Measurements from ENCODE around the gene BTBD10. TPM values are rescaled to one million over a fixed set of nuclear protein-coding genes. Genes with fewer than 3 reads are reported as not detected.

Gene BTBD10
- total RNA-seq, 1 experiment from 2014 or later: 23.3 TPM

GRCh38 chr11:13494051-13494450 lies 31.0 kb upstream of the BTBD10 start:
- H3K18ac ChIP-seq (ENCODE audit: insufficient read length, low read depth, low read length): no peak overlapping the region
- H3K9me3 Mint-ChIP-seq: no peaks in the 10 kb centered on the region; a peak in 1 of 5 replicates
- no peaks in the 10 kb centered on the region for H3K27me3 ChIP-seq (ENCODE audit: insufficient read depth, low read length)
- no peaks in the 10 kb centered on the region for H4K20me1 ChIP-seq (ENCODE audit: control insufficient read depth, insufficient read depth, insufficient read length)
- no peak overlapping the region for H3K4me2 ChIP-seq (ENCODE audit: insufficient read depth, insufficient read length, low read length)
- DNase-seq: no peak
- no peak overlapping the region for H3K4ac ChIP-seq (ENCODE audit: low read depth, low read length)
- no peak overlapping the region for H2BK120ac ChIP-seq (ENCODE audit: low read depth, low read length, poor library complexity, severe bottlenecking)
- no peak overlapping the region for H4K5ac ChIP-seq (ENCODE audit: insufficient read length, low read depth, low read length)
- H3K4me1 Mint-ChIP-seq: no peaks in the 10 kb centered on the region
- H3K36me3 Mint-ChIP-seq (ENCODE audit: insufficient read depth in 1 of 3, low read depth in 3 of 3): no peaks in the 10 kb centered on the region
- H3K14ac ChIP-seq (ENCODE audit: insufficient read depth, low read length): no peak overlapping the region
- no peak overlapping the region for H2AFZ ChIP-seq (ENCODE audit: low read length)
- H2AK5ac ChIP-seq (ENCODE audit: insufficient read length, low read length): no peak overlapping the region
- no peak overlapping the region for H3K27ac ChIP-seq (ENCODE audit: insufficient read length, low read depth, low read length)
- H4K91ac ChIP-seq (ENCODE audit: insufficient read length, low read depth, low read length): no peak overlapping the region
- no peak overlapping the region for H2BK20ac ChIP-seq (ENCODE audit: low read depth, low read length, poor library complexity, severe bottlenecking)
- no peak overlapping the region for H3T11ph ChIP-seq (ENCODE audit: low read length)
- H3K79me2 ChIP-seq (ENCODE audit: insufficient read depth, low read length): no peaks in the 10 kb centered on the region
- no peaks in the 10 kb centered on the region for H3K79me1 ChIP-seq (ENCODE audit: insufficient read depth, low read depth, low read length, poor library complexity, severe bottlenecking)
- no peak for TF ChIP-seq CTCF (conservative IDR thresholded peaks at IDR 0.05)
- no peak overlapping the region for H3K4me3 Mint-ChIP-seq
- no peak overlapping the region for H3K27ac Mint-ChIP-seq
- no peak overlapping the region for H2BK5ac ChIP-seq (ENCODE audit: insufficient read length, low read length)
- no peak overlapping the region for H3K23ac ChIP-seq (ENCODE audit: insufficient read length, low read depth, low read length)
- no CpG with 5 or more reads among the region's 3 CpGs for WGBS (ENCODE audit: extremely low coverage, insufficient read length, low lambda C conversion rate)
- no peak overlapping the region for H2BK15ac ChIP-seq (ENCODE audit: low read depth, low read length)
- no peak overlapping the region for H4K8ac ChIP-seq (replicated peaks; ENCODE audit: insufficient read length, low read depth, low read length)
- no peak overlapping the region for H3K9ac ChIP-seq (ENCODE audit: extremely low read depth, insufficient read length, low read length)
- no peaks in the 10 kb centered on the region for H3K9me3 ChIP-seq (ENCODE audit: control insufficient read depth, low read depth, low read length)
- no peak overlapping the region for H2BK12ac ChIP-seq (ENCODE audit: insufficient read length, low read depth, low read length)
- no peak overlapping the region for H3K56ac ChIP-seq (ENCODE audit: insufficient read length, low read depth, low read length)
- H3K27me3 Mint-ChIP-seq (ENCODE audit: low read depth): no peaks in the 10 kb centered on the region
- no peaks in the 10 kb centered on the region for H3K23me2 ChIP-seq (ENCODE audit: insufficient read length, low read depth, low read length, poor library complexity, severe bottlenecking)
- H3K4me1 ChIP-seq (ENCODE audit: insufficient read depth, low read length): no peaks in the 10 kb centered on the region

Data from H9 (cell line).